GM19239 (cell line): ENCODE results near the gene PLEKHB2.
"Not testable (repeated sequence)": the region's sequence is repeated elsewhere in the genome, so short reads cannot be mapped to it uniquely, and the experiment has no call there.

ENCODE experiments used
- DNase-seq: peaks from one replicate; pipeline ENCODE4 v3.0.0; 2011; ENCODE audit warnings: low spot score; ENCODE audit not compliant: insufficient read length
- FAIRE-seq: peaks from 2 replicates; lab custom pipeline; 2011; peaks lifted over from hg19 to GRCh38; lab: Jason Lieb, UNC

PLEKHB2 gene, protein sequence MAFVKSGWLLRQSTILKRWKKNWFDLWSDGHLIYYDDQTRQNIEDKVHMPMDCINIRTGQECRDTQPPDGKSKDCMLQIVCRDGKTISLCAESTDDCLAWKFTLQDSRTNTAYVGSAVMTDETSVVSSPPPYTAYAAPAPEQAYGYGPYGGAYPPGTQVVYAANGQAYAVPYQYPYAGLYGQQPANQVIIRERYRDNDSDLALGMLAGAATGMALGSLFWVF

DNA sequence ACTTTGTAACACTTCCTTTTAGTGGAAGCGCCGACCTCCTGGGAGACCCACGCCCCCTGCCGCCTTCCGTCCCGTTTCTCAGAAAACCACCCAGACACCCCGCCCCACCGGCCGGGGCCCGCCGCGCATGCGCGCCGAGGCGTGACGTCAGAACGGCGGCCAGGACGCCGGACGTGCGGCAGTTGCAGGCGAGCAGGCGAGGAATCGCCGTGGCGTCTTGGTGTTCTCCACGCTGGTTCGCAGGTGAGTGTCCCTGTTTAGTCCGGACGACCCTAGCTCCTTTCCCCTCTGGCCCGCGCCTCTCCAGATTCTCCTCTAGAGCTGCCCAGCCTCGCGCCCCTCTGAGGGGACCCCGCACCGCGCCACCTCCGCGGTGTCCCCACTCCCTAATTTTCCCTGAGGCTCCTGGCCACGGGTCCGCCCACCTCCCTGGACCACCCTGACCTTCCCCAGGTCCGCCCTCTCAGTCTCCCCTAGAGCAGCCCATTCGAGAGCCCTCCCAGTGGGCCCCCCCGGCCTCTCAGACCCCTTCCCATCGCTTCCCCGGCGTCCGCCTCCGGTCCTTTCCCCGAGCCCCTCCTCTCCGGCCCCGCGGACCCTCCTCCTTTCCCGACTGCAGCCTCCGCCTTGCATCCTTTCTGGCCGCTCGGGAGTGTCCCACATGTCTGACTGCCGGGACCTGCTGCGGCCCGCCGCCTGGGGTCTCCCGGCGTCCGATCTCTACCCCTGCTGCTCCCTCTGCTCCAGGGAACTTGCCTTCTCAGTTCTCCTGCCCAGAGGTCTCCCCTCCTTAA, at the start of gene PLEKHB2:
Gene PLEKHB2 (plus strand): TSS at position 181 of the 794 bp plus-strand sequence. CDS start 15,606 bp downstream, outside the sequence.
- FAIRE-seq (peak; percentile 92), DNase-seq (peak; percentile 79)

DNA sequence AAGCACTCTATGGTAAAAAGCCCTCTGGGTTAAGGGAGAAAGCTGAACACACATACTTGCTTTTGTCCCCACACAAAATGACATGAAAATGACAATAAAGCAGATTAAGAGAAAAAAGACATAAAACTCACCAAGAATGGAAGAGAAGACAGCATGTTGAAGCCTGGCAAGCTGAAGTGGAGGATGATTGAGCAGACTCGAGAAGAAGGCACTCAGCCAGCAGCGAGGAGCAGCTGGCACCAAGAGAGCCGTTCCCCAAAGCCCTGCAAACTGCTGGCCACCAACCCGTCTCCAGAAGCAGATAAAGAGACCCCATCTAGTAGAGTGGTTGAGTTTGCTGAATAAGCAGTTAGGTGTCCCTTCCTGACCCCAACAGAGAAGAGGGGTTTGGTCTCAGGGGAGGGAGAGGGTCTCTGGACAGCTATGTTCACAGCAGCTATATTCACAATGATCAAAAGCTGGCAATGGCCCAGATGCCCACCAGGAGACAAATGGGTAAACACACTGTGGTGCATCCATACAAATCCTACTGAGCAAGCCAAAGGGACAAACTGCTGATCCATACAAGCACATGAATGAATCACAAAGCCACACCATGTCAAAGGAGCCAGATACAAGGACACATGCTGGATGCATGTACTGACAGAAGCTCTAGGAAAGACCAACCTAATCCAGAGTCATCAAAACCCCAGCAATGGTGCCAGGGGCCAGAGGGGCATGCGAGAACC, 48.8 kb upstream of the PLEKHB2 start:
- no peak for FAIRE-seq
- no peak for DNase-seq

DNA sequence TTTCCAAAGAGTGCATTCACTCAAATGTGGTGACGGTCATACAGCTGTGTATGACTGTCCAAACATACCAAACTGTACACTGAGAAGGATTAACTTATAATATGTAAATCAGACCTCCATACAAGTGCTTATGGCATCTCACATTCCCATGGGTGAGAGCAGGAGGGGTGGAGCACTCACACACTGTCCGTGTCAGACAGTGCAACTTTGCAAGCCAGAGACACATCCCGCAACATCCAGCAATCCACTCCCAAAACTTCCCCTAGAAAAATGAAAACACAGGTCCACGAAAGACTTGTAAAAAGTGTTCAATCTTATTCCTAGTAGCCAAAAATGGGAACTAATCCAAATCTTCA, 48.2 kb upstream of the PLEKHB2 start:
- no peak for DNase-seq
- no peak for FAIRE-seq

DNA sequence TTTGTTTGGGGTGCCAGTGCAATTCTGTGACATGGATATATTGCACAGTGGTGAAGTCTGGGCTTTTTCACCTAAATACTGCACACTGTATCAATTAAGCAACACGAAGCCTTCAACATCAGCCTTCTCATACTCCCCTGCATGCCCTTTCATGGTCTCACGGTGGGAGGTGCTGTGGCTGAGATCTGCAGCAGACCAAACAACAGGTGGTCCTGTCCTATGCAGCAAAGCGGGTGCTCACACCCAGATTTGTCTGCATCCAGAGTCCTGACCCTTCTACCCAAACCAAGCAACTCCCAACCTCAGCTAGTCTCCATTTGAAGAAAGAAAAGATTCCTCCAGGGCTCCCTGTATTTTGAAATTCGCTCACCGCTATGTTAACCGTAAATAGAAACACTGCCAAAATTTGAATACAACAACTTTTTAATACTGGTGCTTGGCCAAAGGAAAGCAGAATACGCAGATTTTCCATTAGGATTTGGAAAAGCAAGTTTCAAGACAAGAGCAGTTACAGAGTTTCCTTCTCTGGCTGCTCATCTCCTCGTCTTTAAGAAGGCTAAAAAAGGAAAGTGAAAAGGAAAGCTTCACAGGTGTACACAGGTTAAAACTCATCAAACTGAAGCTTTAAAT, 46.8 kb upstream of the PLEKHB2 start:
- DNase-seq (no peak), FAIRE-seq (no peak)

DNA sequence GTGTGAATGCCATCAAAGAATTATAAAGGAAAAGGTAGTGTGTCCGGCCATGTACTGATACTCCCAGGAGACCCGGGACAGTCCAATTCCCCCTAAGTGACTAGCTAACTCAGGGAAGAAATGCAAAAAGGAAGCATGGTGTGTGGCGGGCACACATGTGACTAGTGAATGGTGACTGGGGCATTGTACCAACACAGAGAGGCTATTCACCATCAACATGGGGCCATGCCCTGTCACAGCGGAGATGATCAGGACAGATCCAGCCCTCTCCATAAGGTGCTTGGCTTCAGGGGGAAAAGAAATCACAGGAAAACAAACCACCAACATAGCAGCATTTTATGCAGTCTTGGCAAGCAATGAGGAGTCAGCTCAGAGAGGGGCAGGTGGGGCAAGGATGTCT, 46.2 kb upstream of the PLEKHB2 start:
- DNase-seq = no peak
- no peak for FAIRE-seq

DNA sequence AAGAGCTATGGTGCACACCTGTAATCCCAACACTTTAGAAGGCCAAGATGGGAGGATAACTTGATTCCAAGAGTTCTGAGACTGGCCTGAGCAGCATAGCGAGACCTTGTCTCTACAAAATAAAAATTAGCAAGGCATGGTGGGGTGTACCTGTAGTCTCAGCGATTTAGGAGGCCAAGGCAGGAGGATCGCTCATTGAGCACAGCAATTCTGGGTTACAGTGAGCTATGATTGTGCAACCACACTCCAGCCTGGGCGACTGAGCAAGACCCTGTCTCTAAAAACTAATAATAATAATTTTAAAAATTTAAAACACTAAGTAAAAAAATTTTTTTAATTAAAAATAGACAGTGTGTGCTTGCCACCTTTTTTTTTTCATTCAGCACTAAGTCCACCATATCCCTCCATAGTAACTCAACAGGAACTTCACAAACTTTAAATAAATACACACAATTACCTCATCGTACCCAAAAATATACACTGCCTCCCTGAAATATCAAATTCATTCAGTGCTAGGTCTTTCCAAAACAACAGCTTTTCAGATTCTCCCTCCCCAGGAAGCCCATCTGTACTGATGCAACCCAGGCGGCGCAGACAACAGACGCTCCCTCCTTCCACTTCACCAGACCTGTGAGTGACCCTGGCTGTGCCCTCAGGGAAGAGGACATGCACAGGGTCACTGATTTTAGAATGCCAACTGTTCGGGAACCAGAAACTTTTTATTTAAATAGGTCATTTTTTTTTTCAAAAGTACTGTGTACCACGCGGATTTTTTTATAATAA, 41.4 kb upstream of the PLEKHB2 start:
- no peak for FAIRE-seq
- DNase-seq = no peak

DNA sequence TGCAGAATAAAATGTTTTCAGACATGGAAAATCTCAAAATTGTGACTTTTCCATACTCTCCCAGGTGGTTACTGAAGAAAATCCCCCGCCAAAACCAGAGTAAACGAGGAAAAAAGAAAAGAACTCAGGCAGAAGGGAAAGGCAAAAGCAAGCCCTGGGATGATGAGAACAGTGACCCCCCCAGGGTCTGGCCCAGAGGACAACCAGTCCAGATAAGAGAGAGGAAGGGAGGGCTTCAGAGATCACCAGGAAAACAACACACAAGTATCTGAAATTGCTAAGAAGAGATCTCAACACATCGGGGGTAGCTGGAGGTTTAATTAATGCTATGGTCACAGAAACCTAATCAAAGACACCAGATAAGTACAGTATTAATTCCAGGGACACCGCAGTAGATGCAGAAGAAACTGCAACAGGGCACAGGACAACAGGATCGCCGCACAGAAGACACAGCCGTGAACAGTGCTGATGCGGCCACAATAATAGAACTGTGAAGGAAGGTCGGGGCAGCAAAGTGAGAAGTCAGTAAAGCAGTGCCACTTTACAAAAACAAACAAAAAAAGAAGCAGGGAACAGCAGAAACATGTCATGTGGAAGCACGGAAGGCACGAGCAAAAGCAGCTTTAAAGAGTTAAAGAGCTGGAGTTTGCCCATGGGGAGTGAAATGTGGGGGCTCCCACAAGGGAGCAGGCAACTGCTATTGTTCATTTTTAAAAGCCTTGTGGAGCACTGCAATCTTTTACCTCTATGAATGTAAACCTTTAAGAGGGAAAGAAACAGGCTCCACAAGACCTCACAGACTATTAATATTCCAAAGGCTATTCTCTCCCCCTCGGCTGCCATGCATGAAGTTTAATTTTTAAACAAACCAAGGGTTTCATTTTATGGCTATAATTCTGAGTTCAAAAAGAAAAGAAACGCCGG, 40.3 kb upstream of the PLEKHB2 start:
- FAIRE-seq (no peak), DNase-seq (no peak)

DNA sequence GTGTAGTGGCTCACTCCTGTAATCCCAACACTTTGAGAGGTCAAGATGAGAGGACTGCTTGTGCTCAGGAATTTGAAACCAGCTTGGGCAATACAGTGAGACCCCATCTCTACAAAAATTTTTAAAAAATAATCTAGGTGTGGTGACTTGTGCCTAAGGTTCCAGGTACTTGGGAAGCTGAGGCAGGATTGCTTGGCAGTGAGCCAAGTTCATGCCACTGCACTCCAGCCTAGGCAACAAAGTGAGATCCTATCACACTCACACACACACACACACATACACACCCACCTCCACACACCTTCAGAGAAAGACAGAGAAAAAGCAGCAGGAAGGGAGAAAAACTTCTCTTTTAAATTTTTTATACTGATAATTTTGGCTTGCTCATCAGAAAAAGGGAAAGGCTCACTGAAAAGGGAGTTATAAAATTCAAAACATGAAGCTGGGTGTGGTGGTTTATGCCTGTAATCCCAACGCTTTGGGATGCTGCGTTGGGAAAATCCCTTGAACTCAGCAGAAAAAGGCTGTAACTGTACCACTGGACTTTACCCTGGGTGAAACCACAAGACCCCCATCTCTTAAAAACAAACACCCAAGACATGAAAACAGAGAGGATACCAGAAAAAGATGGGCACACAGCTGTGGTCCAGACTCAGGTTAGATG, 37.5 kb upstream of the PLEKHB2 start:
- no peak for DNase-seq
- FAIRE-seq = no peak

DNA sequence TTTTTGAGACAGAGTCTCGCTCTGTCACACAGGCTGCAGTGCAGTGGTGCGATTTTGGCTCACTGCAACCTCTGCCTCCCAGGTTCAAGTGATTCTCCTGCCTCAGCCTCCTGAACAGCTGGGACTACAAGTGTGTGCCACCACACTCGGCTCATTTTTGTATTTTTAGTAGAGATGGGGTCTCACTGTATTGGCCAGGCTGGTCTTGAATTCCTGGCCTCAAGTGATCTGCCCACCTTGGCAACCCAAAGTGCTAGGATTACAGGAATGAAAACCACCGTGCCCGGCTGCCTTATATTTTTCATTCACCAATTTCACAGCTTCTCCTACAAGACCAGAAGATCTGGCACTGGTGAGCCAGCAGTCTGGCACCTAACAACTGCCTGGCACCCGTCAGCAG, 37.0 kb upstream of the PLEKHB2 start:
- FAIRE-seq, DNase-seq: not testable (repeated sequence)

DNA sequence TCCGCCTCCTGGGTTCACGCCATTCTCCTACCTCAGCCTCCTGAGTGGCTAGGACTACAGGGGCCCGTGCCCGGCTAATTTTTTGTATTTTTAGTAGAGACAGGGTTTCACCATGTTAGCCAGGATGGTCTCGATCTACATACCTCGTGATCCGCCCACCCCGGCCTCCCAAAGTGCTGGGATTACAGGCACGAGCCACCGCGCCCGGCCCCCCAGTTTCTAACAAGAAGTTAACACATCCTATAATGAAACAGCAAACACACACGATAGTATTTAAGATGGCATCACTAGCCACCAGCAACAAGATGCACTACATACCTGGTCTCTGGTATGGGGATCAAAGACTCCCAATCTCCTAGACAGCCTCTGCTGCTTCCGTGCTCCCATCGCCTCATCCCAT, 29.6 kb upstream of the PLEKHB2 start:
- not testable (repeated sequence) for DNase-seq, FAIRE-seq

DNA sequence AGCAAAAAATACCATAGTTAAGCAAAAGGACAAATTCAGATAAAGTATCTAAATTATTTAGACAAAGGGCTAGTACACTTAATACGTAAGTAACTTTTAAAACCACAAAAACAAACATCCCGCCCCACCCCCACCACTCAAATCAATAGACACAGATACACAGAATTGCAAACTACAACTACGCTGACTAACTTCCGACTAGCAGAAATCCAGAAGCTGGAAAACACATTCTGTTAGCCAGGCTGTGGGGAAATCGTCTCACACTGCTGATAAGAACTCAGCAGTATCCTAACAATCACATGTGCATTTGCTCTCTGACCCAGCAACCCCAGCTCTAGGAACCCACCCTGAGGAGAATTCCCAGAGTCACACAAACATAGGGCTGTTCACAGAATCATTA, 28.4 kb upstream of the PLEKHB2 start:
- DNase-seq (no peak), FAIRE-seq (no peak)

DNA sequence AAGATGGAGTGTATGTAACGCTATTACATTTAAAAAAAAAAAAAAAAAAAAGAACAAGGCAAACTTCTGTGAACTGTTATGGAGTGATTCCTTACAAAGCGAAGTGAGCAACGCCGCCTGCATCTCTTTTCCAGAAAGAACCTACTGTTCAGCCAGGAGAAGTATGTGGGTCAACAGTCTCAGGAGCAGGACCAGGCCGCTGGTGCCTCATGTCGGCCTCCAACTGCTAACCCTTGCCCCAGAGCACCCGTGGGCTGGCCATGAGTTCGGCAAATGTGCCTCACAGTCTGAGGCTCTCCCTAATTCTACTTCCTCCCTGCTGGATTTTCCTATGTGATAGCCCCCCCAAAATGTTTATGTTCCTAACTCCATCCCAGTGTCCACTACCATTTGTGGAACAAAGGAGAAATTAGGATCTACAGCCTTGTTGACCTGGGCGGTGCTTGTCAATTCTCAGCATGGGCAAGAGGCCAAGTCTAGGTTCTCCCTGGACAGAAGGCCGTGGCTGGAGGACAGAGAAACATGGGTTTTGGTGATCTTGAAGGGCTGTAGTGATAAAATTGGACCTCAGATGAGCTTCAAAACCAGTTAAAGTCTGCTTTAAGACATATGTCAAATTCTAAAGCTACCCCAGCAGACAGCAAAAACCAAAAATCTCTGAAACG, 27.8 kb upstream of the PLEKHB2 start:
- no peak for FAIRE-seq
- no peak for DNase-seq

DNA sequence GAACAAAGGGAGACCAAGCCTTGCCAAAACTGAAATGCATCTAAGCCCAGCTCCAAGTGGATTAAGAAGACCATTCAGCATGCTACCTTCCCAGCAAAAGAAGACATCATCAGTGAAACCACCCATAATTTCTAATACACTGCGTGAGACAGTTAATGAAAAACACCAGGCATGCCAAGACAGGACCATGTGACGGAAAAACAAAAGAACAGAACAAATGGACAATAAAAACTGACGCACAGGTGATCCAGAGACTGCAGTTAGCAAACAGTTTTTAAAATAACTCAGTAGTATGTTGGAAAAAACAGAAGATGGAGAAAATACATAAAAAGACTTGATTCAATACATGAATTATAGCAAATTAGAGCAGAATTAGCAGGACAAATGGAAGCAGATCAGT, 27.2 kb upstream of the PLEKHB2 start:
- DNase-seq (no peak), FAIRE-seq (no peak)

DNA sequence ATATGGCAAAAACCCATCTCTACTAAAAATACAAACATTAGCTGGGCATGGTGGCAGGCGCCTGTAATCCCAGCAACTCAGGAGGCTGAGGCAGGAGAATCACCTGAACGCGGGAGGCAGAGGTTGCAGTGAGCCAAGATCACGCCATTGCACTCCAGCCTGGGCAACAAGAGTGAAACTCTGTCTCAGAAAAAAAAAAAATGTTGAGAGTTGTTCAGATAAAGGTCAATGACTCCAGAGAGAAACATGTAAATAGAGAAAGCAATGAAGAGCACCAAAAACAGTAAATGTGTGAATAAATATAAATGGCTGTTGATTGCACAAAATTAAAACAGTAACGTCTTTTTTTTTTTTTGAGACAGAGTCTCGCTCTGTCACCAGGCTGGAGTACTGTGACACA, 25.2 kb upstream of the PLEKHB2 start:
- not testable (repeated sequence) for DNase-seq, FAIRE-seq

DNA sequence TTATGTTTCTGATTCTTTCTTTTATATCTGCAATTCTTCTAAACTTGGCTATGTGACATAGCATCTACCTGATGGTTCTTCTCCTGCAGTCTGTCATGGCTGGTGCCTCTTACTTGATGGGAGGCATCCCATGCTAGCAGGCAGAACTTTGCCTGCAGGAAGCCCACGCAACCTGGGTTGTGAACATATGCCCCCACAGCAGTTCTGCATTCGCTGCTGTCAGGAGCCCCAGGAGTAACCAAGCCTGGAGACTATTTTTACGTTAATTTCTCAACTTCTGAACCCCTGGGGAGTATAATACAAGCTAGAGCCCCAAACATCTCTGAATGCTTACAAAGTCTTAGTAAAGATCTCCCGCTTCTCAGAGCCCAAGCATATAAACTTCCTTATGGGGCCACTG, 23.9 kb upstream of the PLEKHB2 start:
- FAIRE-seq = no peak
- no peak for DNase-seq

DNA sequence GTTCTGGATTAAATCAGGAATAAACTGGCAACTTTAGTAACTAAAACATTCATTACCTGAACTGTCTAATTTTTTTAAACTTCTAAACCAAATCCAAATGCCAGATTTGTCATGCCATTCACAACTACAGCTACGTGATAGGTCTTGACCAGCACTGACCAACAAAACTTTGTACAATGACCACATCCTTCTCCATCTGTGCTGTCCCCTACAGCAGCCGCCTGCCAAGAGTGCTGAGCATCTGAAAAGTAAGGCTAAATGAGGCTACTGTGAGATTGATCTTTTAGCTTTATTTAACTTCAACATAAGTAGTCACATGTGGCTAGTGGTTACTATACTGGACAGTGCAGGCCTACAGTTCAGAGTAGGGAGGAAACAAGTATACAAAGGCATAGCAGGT, 19.5 kb upstream of the PLEKHB2 start:
- FAIRE-seq = no peak
- DNase-seq = no peak

DNA sequence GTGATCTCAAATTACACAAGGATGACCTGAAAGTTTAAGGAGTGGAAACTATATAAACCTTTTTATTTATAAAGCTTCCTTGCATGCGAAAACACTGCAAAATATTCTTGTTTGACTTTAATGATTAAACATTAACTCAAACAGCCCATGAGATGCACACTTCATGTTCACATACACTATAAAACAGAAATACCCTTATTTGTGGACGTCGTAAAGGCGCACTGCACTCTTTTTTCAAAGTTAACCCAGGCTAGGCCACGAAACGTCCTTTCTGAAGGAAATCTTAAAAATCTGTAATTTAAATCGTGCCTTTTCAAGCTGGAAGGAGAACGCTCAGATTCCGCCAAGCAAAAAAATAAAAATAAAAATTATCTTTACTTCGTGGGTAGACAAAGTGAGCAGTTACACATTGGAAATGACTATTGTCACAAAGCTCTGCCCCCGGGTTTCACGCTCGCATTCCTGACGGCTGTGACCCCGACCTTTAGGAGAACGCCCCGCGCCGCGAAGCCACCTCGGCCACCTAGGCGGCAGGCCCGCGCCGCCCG, 12.6 kb upstream of the PLEKHB2 start:
- FAIRE-seq = no peak
- no peak for DNase-seq
